ENCODE measurements around the gene CLDN6. TPM values are rescaled to one million over a fixed set of nuclear protein-coding genes. Genes with fewer than 3 reads are reported as not detected.

The CLDN6 gene
- 0.08 TPM in 1 of 2 replicates, not detected in the other for total RNA-seq

DNA sequence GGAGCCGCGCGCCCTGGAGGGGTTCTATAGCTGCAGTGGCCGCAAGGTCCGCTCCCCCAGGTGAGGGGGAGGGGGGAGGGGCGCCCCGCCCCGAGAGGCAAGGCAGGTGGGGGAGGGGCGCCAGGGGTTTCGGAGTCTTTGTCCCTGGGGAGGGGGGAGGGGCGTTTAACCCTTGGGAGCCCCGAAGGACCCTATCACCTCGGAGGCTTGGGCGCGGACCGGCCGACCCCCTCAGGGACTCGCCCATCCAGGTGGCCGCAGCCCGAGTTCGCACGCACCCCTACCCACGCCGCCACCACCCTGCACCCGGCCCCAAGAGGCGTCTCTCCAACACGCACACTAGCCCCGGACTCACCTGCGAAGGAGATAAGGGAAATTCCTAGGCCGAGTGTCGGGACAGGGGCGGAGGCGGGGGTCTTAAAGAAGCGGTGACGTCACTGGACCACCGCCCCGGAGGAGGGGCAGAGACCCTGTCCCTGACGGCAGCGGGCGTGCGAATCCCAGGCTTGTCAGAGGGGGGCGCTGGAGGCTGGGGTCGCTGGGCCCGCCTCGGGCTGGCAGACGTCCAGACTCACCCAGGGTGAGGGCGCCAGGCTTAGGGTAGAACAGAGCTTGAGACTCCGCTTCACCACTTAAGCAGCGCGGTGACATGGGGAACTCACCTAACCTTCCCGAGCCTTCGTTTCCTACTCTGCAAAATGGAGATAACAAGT is at the start of gene CLDN6:
Gene CLDN6, minus strand, starts transcription at position 390 of the 713 bp plus-strand sequence. CDS start 2,162 bp downstream, outside the sequence.

DNA sequence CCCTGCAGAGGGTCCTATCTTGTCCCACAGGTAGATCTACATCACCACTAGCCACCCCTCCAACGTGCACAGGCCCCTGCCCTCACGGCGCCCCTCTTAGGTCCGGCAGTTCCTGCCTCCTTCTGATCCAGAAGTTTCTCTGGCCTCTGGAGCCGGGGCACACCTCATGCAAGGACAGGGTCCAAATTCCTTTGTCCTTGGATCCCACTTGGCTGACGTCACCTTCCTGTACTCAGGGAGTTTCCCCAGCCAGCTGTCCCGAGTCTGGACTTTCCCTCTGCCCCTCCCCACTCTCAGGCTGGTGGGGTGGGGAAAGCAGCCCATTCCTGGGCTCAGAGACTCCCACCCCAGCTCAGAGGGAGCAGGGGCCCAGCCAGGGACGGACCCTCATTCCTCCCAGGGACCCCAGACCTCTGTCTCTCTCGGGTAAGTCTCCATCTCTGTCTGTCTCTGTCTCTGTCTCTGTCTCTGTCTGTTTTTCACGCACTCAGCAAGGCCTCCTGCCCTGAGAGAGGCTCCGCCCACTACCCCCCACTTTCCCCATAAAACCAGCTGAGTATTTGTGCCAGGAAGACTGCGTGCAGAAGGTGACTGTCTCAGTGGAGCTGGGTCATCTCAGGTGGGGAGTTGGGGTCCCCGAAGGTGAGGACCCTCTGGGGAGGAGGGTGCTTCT is 47.2 kb upstream of the CLDN6 start, which contains the start of gene IL32:
Gene IL32, plus strand, starts transcription at position 572 of the 673 bp plus-strand sequence. CDS start 172 bp downstream, outside the sequence.

GRCh38 chr16:3045758-3046640 is 28.0 kb upstream of the CLDN6 start, which contains the start of gene MMP25:
TSS of gene MMP25 (plus strand) at chr16:3046561. CDS start at chr16:3046918, 357 bp downstream.

GRCh38 chr16:3036726-3037315 is 18.8 kb upstream of the CLDN6 start, which contains the start of gene BICDL2:
TSS of gene BICDL2 (minus strand) at chr16:3036944. CDS start at chr16:3035496, 1,448 bp downstream.

GRCh38 chr16:3023669-3024478 is 5.9 kb upstream of the CLDN6 start, which contains the start of the genes HCFC1R1 and THOC6:
TSS of gene HCFC1R1 (minus strand) at chr16:3023942. CDS start at chr16:3023941, 1 bp downstream.
TSS of gene THOC6 (plus strand) at chr16:3024035. CDS start at chr16:3024327, 292 bp downstream.

GRCh38 chr16:3020247-3020603 is 2.2 kb upstream of the CLDN6 start, which contains the start of gene TNFRSF12A:
TSS of gene TNFRSF12A (plus strand) at chr16:3020368. CDS start at chr16:3020398, 30 bp downstream.

DNA sequence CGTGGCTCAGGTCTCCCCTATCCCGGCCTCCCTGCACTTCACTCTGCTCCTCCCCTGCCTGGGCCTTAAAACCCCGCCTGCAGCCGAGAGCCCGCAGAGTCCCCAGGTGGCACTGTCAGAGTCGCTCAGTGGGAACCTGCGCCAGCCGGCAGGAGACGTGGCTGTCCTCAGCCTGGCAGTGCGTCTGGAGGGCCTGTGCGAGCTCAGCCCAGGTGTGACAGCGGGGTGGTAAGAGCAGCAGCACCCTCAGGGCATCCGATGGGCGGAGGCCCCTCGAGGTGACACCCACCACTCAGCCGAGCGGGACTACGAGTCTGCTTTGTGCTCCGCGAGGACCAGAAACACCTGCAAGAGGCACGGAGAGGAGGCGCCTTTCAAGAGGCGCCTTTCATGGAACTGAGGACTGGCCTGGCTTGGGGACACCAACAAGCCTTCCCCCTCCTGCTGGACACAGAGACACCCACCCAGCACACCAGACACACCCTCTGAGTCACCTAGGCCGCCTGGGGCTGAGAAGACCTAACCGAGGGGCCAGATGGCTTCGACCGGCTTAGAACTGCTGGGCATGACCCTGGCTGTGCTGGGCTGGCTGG is 5.1 kb downstream of the CLDN6 start, which contains the start of gene CLDN9:
Gene CLDN9, plus strand, starts transcription at position 96 of the 593 bp plus-strand sequence. Its CDS starts 440 bp downstream, at position 536.

DNA sequence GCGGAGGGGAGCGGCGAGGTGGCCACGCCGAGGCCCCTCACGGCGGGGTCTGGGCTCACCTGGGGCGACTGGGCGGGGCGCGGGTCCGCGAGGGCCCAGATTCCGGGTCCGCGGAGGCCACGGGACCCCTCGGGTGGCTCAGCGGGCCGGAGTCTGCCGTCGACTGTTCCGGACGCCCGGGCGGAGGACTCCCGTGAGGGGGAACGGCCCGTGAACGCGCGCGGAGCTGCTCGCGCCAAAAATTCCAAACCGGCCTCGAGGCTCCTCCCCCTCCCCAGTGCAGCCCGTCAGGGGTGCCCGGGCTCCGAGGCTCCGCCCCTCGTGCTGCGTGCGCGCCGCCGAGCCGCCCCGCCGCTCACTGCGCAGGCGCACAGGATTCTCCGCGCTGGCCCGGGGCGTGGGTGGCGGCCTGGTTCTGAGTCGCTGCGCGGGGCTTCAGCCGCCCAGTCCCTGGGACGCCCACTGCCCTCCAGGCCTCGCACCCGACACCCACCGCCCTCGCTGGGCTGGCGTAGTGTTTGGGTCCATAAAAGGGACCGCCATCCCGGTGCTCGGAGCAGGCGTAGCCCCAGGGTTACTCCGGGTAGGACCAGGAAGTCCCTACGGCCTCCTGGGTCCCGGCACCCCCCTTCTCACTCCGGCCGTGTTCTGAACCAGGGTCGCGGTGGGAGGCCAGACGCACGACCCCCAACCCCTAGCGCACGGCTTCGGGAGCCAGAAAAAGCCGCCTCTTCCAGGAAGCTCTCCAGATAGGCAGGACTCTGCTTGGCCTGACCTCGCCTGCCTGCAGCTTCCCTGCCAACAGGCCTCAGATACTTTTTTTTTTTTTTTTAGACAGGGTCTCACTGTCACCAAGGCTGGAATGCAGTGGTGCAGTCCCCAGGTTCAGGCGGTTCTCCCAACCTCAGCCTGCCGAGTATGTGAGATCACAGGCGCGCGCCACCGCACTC is 37.5 kb downstream of the CLDN6 start, which contains the start of gene PKMYT1:
Gene PKMYT1, minus strand, starts transcription at position 220 of the 950 bp plus-strand sequence. CDS start 789 bp downstream, outside the sequence.

DNA sequence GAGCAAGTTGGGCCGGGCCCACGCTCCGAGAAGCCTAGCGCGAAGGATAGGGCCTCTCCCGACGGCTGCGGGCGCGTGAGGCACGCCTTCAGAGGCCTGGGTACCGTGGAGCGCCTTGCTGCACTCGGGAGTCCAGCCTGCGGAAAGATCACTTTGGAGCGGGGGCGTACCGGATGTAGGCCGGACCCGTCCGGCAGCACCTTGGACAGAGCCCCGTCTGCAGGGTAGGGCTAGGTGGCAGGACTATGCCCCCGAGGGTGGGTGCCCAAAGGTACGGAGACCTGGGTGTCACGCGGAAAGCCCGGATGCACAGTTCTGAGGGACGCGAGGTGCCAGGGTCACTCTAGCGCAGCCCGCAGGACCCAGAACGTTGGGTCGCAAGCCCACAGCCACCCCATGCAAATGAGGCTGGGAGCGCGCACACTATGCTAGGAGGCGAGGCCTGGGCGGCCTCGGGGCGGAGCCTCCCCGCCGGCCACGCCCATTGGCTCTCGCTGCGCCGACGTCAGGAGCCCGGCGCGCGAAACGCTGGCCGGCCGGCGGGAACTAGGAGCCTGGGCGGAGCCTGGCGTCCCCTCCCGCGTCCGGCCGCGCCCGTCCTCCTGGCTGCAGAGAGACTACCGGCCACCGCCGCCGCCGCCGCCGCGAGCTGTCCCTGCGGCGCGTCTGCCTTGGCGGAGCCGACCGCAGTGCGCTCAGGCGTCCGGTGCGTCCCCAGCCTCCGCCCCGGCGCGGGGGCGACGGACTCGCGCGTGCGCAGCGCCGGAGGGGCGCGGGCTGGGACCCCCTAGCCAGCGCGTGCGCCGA is 49.0 kb downstream of the CLDN6 start, which contains the start of gene PAQR4:
Gene PAQR4, plus strand, starts transcription at position 611 of the 807 bp plus-strand sequence. CDS start 327 bp downstream, outside the sequence.

Other genes with a start within 250 kb of the CLDN6 start
- gene ELOB, start 240.9 kb downstream of the CLDN6 start, total RNA-seq, result 292 and 386 TPM in 2 replicates
- not detected in 2 replicates for gene PRSS33, start 230.6 kb downstream of the CLDN6 start, total RNA-seq
- not detected in 2 replicates for gene PRSS41, start 219.7 kb downstream of the CLDN6 start, total RNA-seq
- gene PRSS21, start 200.9 kb downstream of the CLDN6 start, total RNA-seq, result 0.80 and 3.8 TPM in 2 replicates
- 0.23 and 0.31 TPM in 2 replicates for gene ZG16B, start 187.9 kb downstream of the CLDN6 start, total RNA-seq
- 0.34 and 2.8 TPM in 2 replicates for gene PRSS22, start 160.0 kb downstream of the CLDN6 start, total RNA-seq
- gene FLYWCH2, start 135.0 kb downstream of the CLDN6 start, total RNA-seq, result 50.9 and 55.1 TPM in 2 replicates
- gene FLYWCH1, start 106.3 kb downstream of the CLDN6 start, total RNA-seq, result 47.7 and 65.2 TPM in 2 replicates
- gene KREMEN2, start 53.9 kb downstream of the CLDN6 start, total RNA-seq, result 11.7 and 22.4 TPM in 2 replicates
- gene PAQR4, start 48.8 kb downstream of the CLDN6 start, total RNA-seq, result 34.4 and 38.0 TPM in 2 replicates
- gene PKMYT1, start 37.7 kb downstream of the CLDN6 start, total RNA-seq, result 20.1 and 86.7 TPM in 2 replicates
- gene CLDN9, start 5.3 kb downstream of the CLDN6 start, total RNA-seq, result not detected in 2 replicates
- gene TNFRSF12A, start 2.2 kb upstream of the CLDN6 start, total RNA-seq, result 522 and 714 TPM in 2 replicates
- 26.4 and 29.2 TPM in 2 replicates for gene HCFC1R1, start 5.8 kb upstream of the CLDN6 start, total RNA-seq
- 22.3 and 33.0 TPM in 2 replicates for gene THOC6, start 5.9 kb upstream of the CLDN6 start, total RNA-seq
- 0.23 and 0.78 TPM in 2 replicates for gene BICDL2, start 18.8 kb upstream of the CLDN6 start, total RNA-seq
- 0.04 and 0.31 TPM in 2 replicates for gene MMP25, start 28.4 kb upstream of the CLDN6 start, total RNA-seq
- gene IL32, start 47.5 kb upstream of the CLDN6 start, total RNA-seq, result 6.5 and 25.3 TPM in 2 replicates
- not detected in 2 replicates for gene ZSCAN10, start 81.1 kb upstream of the CLDN6 start, total RNA-seq
- gene ZNF205, start 94.4 kb upstream of the CLDN6 start, total RNA-seq, result 22.3 and 22.7 TPM in 2 replicates
- gene ZNF213, start 116.8 kb upstream of the CLDN6 start, total RNA-seq, result 4.4 and 5.8 TPM in 2 replicates
- gene OR1F1, start 170.0 kb upstream of the CLDN6 start, total RNA-seq, result not detected in 2 replicates
- 3.7 and 8.1 TPM in 2 replicates for gene ZNF200, start 217.0 kb upstream of the CLDN6 start, total RNA-seq
- gene MEFV, start 238.4 kb upstream of the CLDN6 start, total RNA-seq, result 0.08 TPM in 2 replicates

All from hair follicular keratinocyte (primary cell).